ENCODE results near the gene XPO6. TPM values are rescaled to one million over a fixed set of nuclear protein-coding genes. Genes with fewer than 3 reads are reported as not detected.
A peak's percentile ranks its signal among the peaks of the same experiment; 100 is the strongest.

The XPO6 gene
- total RNA-seq, 1 experiment from 2014 or later = 124 TPM

DNA sequence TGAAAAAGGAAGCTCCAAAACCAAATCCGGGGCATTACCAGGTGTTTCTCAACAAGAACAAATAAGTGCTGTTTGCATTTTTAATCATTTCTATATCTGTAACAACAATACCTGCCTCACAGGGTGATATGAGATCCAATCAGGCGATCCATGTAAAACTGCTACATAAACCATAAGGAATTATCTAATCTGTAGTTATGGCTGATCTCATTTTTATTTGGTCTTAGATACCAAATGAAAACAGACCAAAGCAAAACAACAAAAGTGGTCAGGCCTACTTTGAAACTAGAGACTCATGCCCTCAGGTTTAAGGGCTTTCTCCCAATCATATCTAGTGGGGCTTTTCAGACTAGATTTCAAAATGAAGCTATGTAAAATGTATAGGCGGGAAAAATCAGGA, 28.3 kb downstream of the XPO6 start:
- Histone ChIP-seq H2BK20ac (ENCODE audit: low read depth, low read length, poor library complexity, severe bottlenecking) (no peak overlapping the region), H3K9me3 (ENCODE audit: control insufficient read depth, low read depth, low read length) (no peaks in the 10 kb centered on the region), H4K8ac (replicated peaks; ENCODE audit: insufficient read length, low read depth, low read length) (no peak overlapping the region), H2AFZ (ENCODE audit: low read length) (no peak overlapping the region), H3K14ac (ENCODE audit: insufficient read depth, low read length) (no peak overlapping the region), H3K9ac (ENCODE audit: extremely low read depth, insufficient read length, low read length) (no peak overlapping the region), H2BK15ac (ENCODE audit: low read depth, low read length) (no peak overlapping the region), H3K18ac (ENCODE audit: insufficient read length, low read depth, low read length) (no peak overlapping the region), H3K4me1 (ENCODE audit: insufficient read depth, low read length) (no peaks in the 10 kb centered on the region; the same call in 1 of the 2 replicates), H3K4ac (ENCODE audit: low read depth, low read length) (no peak overlapping the region), H2BK12ac (ENCODE audit: insufficient read length, low read depth, low read length) (no peak overlapping the region), H2BK120ac (ENCODE audit: low read depth, low read length, poor library complexity, severe bottlenecking) (no peak overlapping the region), H3K27me3 (ENCODE audit: insufficient read depth, low read length) (no peaks in the 10 kb centered on the region), H4K5ac (ENCODE audit: insufficient read length, low read depth, low read length) (no peak overlapping the region), H3K56ac (ENCODE audit: insufficient read length, low read depth, low read length) (no peak overlapping the region), H3K79me1 (ENCODE audit: insufficient read depth, low read depth, low read length, poor library complexity, severe bottlenecking) (no peaks in the 10 kb centered on the region), H3T11ph (ENCODE audit: low read length) (no peak overlapping the region), H3K23ac (ENCODE audit: insufficient read length, low read depth, low read length) (no peak overlapping the region), H3K23me2 (ENCODE audit: insufficient read length, low read depth, low read length, poor library complexity, severe bottlenecking) (no peaks in the 10 kb centered on the region), H4K20me1 (ENCODE audit: control insufficient read depth, insufficient read depth, insufficient read length) (no peaks in the 10 kb centered on the region), H3K27ac (ENCODE audit: insufficient read length, low read depth, low read length) (no peak overlapping the region), H3K4me2 (ENCODE audit: insufficient read depth, insufficient read length, low read length) (no peak overlapping the region), H2BK5ac (ENCODE audit: insufficient read length, low read length) (no peak overlapping the region), H3K79me2 (ENCODE audit: insufficient read depth, low read length) (peaks cover 21% of the 10 kb centered on the region; the same call in 1 of the 2 replicates), H4K91ac (ENCODE audit: insufficient read length, low read depth, low read length) (no peak overlapping the region), H2AK5ac (ENCODE audit: insufficient read length, low read length) (no peak overlapping the region)
- TF ChIP-seq, protein P1, sequence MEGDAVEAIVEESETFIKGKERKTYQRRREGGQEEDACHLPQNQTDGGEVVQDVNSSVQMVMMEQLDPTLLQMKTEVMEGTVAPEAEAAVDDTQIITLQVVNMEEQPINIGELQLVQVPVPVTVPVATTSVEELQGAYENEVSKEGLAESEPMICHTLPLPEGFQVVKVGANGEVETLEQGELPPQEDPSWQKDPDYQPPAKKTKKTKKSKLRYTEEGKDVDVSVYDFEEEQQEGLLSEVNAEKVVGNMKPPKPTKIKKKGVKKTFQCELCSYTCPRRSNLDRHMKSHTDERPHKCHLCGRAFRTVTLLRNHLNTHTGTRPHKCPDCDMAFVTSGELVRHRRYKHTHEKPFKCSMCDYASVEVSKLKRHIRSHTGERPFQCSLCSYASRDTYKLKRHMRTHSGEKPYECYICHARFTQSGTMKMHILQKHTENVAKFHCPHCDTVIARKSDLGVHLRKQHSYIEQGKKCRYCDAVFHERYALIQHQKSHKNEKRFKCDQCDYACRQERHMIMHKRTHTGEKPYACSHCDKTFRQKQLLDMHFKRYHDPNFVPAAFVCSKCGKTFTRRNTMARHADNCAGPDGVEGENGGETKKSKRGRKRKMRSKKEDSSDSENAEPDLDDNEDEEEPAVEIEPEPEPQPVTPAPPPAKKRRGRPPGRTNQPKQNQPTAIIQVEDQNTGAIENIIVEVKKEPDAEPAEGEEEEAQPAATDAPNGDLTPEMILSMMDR (conservative IDR thresholded peaks at IDR 0.05) = no peak
- H3K27ac Mint-ChIP-seq = peak overlapping the region in 1 of 3 experiments; percentile 30; a peak in 3 of 7 replicates
- H3K4me1 Mint-ChIP-seq = peaks cover 18 to 25% of the 10 kb centered on the region in 2 experiments
- peaks cover 8 to 24% (median 14%) of the 10 kb centered on the region in 3 experiments for H3K36me3 Mint-ChIP-seq (ENCODE audit: insufficient read depth in 1 of 3, low read depth in 3 of 3)
- no peak overlapping the region for H3K4me3 Mint-ChIP-seq
- H3K27me3 Mint-ChIP-seq (ENCODE audit: low read depth) = no peaks in the 10 kb centered on the region
- no CpG with 5 or more reads among the region's 3 CpGs for WGBS (ENCODE audit: extremely low coverage, insufficient read length, low lambda C conversion rate)
- no peak for DNase-seq
- H3K9me3 Mint-ChIP-seq = peaks cover 0 to 5% of the 10 kb centered on the region in 2 experiments; a peak in 3 of 5 replicates

Data from H9 (cell line).